Keratinocyte (primary cell): ENCODE measurements around the gene ULK4.

Source experiments
- EZH2 ChIP-seq: IDR thresholded peaks from one replicate; pipeline ENCODE4 v1.6.1; 2012; ENCODE audit warnings: inconsistent platforms, mild to moderate bottlenecking, low read length, moderate library complexity
- TF ChIP-seq, protein P1 (sequence below), 3 experiments: IDR thresholded peaks in 1 of 3; conservative IDR thresholded peaks in 1 of 3; optimal IDR thresholded peaks in 1 of 3; 2 replicates in 2 of 3; 3 replicates in 1 of 3; pipeline versions ENCODE3 to v1.5.1; 2011; ENCODE audit warnings: low read length in 3 of 3, mild to moderate bottlenecking in 3 of 3, moderate library complexity in 2 of 3, control low read depth in 1 of 3, inconsistent platforms in 1 of 3; ENCODE audit not compliant: insufficient read depth in 2 of 3; ENCODE audit errors: extremely low read depth in 1 of 3

DNA sequence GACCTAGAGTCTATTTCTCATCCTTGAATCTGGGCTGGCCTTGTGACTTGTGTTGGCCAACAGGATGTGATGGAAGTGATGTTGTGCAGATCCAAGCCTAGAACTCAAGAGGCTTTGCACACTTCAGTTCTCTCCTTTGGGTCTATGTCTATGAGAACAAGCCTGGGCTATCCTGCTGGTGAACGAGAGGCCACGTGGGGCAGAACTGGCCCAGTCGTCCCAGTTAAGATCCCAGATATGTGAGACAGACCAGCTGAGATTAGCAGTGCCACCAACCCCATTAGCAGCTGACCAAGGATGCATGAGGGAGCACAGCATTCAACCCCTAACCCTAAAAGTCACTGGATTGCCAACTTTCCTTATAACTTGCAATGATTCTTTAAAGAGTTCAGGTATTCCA, 662.9 kb downstream of the ULK4 start:
- TF ChIP-seq, protein P1, sequence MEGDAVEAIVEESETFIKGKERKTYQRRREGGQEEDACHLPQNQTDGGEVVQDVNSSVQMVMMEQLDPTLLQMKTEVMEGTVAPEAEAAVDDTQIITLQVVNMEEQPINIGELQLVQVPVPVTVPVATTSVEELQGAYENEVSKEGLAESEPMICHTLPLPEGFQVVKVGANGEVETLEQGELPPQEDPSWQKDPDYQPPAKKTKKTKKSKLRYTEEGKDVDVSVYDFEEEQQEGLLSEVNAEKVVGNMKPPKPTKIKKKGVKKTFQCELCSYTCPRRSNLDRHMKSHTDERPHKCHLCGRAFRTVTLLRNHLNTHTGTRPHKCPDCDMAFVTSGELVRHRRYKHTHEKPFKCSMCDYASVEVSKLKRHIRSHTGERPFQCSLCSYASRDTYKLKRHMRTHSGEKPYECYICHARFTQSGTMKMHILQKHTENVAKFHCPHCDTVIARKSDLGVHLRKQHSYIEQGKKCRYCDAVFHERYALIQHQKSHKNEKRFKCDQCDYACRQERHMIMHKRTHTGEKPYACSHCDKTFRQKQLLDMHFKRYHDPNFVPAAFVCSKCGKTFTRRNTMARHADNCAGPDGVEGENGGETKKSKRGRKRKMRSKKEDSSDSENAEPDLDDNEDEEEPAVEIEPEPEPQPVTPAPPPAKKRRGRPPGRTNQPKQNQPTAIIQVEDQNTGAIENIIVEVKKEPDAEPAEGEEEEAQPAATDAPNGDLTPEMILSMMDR (optimal IDR thresholded peaks at IDR 0.05 in 1 of 3, IDR thresholded peaks at IDR 0.05 in 1 of 3, conservative IDR thresholded peaks at IDR 0.05 in 1 of 3; ENCODE audit: extremely low read depth in 1 of 3, insufficient read depth in 2 of 3, low read length in 3 of 3), result no peak
- TF ChIP-seq EZH2, result no peak
